Non-pigmented ciliary epithelial cell (primary cell): ENCODE results near the gene ANTXRL.
"Not testable (repeated sequence)": the region's sequence is repeated elsewhere in the genome, so short reads cannot be mapped to it uniquely, and the experiment has no call there.

Source experiments
- DNase-seq: peaks from one replicate; pipeline ENCODE4 v3.0.0-alpha.2; 2010; ENCODE audit warnings: low read depth

The ANTXRL gene

DNA sequence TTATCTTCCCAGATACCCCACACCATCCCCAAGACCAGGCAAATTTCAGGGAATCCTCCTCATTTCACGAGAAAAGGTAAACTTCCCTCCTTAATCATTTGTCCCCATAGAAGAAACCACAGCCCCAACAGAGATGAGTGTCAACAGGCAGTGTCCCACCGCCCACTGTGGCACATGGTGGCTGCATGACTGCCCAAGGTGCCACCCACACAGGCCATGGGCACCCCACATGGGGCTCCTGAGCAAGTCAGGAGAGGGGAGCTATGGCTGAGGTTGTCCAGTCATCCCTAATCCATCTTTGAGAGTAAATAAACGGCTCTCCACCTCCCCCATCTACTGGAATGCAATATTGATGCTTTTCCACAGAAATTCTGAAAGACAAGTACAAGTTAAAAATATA lies 44.1 kb downstream of the ANTXRL start:
- DNase-seq: no peak

DNA sequence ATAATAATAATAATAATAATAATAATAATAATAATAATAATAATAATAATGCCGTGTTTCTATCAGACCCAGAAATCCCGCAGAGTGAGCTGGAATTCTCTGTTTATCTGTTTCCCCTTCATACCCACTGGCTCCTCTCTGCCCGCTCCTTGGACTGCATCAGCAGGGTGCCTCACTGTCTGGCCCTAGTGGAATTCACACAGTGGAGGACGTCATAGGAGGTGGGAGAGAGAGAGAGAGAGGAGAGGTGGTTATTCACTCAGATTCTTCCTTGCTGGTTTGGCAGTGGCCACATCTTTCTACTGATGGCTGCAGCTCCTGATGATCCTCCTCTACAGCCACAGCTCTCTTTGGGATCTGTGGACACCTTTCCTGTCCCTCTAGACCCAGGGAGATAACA lies 78.7 kb downstream of the ANTXRL start:
- peak; percentile 3 for DNase-seq

DNA sequence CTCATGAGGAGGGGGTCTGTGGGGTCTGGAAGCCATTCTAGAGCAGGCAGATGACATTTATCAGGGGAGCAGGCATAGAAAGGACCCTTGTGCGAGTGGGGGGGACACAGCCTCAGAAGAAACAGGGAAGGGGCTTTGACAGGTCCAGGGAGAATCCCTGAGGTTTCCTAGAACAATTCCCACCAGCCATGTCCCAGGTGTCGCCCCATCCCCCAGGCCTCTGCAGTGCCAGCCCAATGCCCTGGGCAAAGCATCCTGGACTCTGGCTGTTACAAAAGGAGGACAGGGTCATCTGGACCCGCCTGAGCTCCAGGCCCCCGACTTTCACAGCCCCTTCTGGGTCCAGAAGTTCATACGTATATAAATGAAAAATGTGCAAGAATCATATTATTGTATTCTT lies 80.4 kb downstream of the ANTXRL start:
- DNase-seq: not testable (repeated sequence)

DNA sequence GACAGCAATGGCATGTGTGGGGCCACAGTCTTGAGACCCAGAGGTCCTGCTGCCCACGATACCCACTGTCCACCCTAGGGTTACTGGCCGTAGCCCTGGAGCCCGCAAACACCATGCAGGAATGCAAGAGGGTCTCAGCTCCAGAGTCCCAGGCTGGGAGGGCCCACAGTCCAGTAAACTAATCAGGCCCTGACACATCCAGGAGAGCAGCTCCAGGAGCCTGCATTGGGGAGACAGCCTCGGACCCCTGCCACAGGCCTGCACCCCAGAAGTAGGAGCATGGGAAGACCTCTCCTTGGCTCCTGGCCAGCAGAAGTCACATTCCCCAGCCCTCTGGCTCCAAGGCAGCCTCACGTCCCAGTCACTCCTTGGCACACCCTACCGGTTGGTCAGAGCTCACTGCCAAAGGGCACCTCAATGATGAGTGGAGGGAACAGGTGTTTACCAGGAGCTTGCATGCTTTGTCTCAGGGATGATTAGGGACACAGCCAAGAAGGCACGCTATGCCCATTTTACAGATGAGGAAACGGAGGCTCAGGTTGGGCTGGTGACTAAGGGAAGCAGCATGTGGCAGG lies 81.0 kb downstream of the ANTXRL start:
- not testable (repeated sequence) for DNase-seq

DNA sequence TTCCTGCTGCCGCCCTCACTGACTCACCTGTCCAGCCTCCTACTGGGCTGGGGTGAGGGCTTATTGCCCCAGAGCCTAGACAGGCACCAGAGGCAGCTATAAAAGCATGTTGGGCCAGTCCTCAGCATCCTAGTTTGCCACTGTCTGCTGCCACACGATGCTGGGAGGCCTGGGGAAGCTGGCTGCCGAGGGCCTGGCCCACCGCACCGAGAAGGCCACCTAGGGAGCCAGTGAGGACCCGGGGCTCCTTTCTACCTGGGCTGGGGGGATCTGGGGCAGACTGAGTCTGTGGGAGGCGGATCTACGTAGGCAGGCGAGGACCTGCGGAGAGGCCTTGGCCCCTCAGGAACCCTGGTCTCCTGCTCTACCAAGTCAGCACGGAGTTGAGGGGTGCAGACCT lies 82.2 kb downstream of the ANTXRL start:
- DNase-seq: not testable (repeated sequence)

DNA sequence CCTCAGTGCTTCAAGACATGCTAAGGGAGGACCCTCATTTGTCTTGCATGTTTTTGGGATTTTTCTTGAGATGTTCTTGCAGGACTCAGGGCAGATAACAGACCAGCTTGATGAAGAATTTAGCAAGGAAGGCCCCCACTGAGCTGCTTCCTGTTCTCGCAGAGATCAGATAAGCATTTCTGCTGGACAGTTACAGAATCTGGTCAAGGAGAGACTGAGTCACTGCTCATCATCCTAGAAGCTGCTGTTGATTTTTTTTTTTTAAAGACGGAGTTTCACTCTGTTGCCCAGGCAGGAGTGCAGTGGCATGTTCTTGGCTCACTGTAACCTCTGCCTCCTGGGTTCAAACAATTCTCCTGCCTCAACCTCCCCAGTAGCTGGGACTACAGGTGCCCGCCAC lies 87.6 kb downstream of the ANTXRL start:
- DNase-seq: not testable (repeated sequence)

DNA sequence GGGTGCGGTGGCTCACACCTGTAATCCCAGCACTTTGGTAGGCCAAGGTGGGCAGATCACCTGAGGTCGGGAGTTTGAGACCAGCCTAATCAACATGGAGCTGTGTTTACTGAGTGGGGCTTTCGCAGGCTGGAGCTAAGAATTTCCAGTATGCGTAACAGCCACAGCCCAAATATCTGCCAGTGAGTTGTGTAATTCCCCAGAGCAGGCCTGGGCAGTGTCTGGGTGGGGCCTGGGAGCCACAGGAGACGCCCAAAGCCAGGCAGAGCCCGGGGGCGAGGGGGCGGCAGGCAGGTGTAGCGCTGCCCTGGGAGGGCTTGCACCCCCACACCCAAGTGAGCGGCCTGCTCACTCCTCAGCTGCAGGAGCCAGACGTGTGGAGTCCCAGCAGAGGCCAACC lies 88.6 kb downstream of the ANTXRL start, which contains the start of gene ANXA8L1:
Gene ANXA8L1, plus strand, starts transcription at position 371 of the 400 bp plus-strand sequence. CDS start 76 bp downstream, outside the sequence.
- DNase-seq: not testable (repeated sequence)

DNA sequence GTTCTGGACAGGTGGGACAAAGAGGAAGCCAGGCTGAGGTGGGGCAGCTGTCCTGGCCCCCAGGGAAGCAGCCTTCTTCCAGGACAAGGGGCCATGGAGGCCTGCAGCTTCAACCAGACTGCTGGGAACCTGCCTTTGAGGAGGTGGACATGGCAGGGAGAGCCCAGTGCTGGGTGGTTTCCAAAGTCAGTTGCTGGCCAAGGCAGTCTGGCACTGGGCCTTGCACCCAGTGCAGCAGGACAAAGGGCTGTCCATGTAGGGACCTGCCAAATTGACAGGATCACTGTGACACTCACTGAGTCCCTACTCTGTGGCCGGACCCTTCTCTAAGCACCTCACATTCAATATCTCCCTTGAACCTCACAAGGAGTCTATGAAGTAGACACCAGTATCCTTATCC lies 90.2 kb downstream of the ANTXRL start:
- not testable (repeated sequence) for DNase-seq

DNA sequence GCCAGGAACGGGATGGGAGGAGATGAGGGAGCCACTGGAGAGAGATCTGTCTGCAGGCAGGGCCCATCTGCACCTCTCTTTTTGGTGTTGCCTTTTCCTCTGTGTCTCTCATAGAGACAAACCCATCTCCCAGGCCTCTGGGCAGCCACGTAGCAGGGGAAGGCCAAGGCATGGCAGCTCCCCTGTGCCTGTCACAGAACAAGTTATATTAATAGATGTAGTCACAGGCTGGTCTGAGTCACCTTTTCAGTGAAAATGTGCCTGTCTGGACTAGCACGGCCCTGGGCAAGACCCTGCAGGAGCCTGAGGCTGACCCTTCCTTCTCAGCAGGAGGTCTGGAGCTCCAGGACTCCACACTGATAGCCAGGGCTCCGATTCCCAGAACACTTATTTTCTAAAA lies 90.9 kb downstream of the ANTXRL start:
- not testable (repeated sequence) for DNase-seq

DNA sequence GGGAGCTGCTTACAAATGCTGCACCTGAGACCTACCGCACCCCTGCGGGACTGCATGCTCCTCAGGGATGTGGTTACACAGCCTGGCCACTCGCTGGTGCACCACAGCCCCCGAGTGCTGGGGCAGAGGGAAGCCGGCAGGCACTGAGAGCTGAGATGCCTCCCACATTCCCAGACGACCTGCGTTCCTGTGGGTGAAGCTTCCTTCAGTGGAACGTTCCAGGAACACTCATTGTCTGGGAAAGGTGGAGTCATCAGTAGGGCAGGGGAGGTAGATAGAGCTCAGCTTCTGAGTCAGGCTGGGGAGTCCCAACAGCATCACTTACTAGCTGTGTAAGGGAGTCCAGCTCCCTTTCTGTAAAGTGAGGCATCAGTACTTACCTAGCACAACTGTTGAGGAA lies 91.3 kb downstream of the ANTXRL start:
- not testable (repeated sequence) for DNase-seq

DNA sequence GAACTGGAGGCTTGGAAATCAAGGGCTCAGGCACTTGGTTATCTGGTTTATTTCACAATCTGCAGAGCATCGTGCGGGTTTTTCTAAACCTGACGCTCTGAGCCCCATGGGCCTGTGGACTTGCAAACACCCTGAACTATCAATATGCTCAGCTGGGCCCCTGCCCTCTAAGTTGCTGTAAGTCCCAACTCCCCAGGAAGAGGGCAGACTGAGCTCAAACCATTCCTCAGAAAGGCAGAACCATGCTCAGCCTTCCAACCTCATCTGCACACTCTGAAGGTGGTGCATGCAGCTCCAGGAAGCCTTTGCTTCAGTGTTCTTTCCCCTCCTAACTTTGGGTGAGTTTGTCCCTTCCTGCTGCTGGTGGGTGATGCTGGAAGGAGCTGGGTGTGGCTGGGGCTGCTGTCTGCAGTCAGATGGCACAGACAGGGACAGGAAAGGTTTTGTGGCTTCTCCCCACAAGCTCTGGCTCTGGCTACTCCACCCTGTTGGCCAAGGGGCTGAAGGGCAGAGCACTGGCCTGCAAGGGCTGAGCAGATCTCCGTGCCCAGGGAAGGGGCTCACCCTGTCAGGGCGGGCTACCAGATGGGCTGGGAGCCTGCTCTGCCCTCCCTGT lies 92.5 kb downstream of the ANTXRL start:
- DNase-seq: not testable (repeated sequence)
